ENCODE measurements around the gene ANKEF1.

GRCh38 chr20:10005885-10006284 lies 28.9 kb upstream of the ANKEF1 start:
- TF ChIP-seq, protein P1, sequence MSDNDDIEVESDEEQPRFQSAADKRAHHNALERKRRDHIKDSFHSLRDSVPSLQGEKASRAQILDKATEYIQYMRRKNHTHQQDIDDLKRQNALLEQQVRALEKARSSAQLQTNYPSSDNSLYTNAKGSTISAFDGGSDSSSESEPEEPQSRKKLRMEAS (IDR thresholded peaks at IDR 0.05): no peak
- TF ChIP-seq EGR1 (IDR thresholded peaks at IDR 0.05) (no peak), NFIC (IDR thresholded peaks at IDR 0.05) (no peak), EP300 (IDR thresholded peaks at IDR 0.05; ENCODE audit: borderline replicate concordance) (no peak), RAD21 (IDR thresholded peaks at IDR 0.05; ENCODE audit: low read depth) (no peak), TEAD4 (IDR thresholded peaks at IDR 0.05) (no peak), CEBPB (IDR thresholded peaks at IDR 0.05) (no peak), TAF1 (IDR thresholded peaks at IDR 0.05; ENCODE audit: low read depth) (no peak), YY1 (IDR thresholded peaks at IDR 0.05; ENCODE audit: low read depth) (no peak), USF1 (IDR thresholded peaks at IDR 0.05) (no peak)
- TF ChIP-seq, protein P2, sequence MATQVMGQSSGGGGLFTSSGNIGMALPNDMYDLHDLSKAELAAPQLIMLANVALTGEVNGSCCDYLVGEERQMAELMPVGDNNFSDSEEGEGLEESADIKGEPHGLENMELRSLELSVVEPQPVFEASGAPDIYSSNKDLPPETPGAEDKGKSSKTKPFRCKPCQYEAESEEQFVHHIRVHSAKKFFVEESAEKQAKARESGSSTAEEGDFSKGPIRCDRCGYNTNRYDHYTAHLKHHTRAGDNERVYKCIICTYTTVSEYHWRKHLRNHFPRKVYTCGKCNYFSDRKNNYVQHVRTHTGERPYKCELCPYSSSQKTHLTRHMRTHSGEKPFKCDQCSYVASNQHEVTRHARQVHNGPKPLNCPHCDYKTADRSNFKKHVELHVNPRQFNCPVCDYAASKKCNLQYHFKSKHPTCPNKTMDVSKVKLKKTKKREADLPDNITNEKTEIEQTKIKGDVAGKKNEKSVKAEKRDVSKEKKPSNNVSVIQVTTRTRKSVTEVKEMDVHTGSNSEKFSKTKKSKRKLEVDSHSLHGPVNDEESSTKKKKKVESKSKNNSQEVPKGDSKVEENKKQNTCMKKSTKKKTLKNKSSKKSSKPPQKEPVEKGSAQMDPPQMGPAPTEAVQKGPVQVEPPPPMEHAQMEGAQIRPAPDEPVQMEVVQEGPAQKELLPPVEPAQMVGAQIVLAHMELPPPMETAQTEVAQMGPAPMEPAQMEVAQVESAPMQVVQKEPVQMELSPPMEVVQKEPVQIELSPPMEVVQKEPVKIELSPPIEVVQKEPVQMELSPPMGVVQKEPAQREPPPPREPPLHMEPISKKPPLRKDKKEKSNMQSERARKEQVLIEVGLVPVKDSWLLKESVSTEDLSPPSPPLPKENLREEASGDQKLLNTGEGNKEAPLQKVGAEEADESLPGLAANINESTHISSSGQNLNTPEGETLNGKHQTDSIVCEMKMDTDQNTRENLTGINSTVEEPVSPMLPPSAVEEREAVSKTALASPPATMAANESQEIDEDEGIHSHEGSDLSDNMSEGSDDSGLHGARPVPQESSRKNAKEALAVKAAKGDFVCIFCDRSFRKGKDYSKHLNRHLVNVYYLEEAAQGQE (IDR thresholded peaks at IDR 0.05; ENCODE audit: low read depth): no peak
